Measurements from ENCODE around the gene ZNF423. TPM values are rescaled to one million over a fixed set of nuclear protein-coding genes. Genes with fewer than 3 reads are reported as not detected.

Gene ZNF423
- total and polyA plus RNA-seq, 12 donors = 1.7 to 10.6 (median 5.5) TPM

DNA sequence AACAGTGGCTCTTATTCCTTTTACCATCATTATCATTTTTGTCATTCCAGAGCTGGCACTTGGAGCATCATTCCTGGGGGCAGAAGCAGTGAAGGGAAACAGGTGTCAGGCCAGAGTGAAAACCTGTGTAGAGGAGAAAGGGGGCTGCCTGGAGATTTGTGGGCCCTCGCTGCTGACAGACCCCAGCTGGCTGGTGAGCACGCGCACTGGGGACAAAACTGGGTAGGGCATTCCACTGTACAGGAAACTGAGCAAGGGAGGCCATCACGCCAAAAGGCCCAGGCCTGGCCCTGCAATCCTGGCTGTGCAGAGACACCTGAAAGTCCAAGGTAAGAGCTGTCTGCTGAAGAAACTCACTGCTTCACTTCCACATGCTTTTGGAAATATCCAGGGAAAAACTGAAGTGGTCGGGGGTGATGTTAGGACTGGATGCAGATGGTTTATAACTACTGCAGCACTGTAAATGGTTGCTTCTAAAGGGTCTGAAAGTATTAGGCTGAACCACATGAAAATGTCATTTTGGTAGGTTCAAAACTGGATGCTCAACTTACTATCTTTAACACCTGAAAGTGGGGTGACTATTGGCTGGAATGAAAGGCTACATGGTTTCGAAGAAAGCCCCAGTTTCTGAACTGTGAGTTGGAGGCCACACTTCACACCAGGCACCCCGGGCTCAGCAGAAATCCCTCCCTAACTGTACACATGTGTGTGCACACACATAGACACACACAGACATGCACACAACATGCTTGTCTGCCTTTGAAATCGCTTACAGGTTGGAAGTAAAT lies 257.3 kb downstream of the ZNF423 start:
- Histone ChIP-seq H3K4me3 (no peak overlapping the region), H3K9me3 (replicated peaks in 1 of 3) (no peaks in the 10 kb centered on the region), H3K27ac (no peak overlapping the region), H3K36me3 (replicated peaks in 1 of 2) (no peaks in the 10 kb centered on the region), H3K4me1 (replicated peaks in 1 of 2) (no peaks in the 10 kb centered on the region), H3K27me3 (no peaks in the 10 kb centered on the region)
- intact Hi-C loops (cut with DNase I) = loop anchor here (10.0 kb wide), 1 partner anchor 104 kb away; no protein-coding TSS in a partner anchor
- DNase-seq = peak in 2 of 7 donors; percentile 9 to 18
- TF ChIP-seq POLR2A (IDR thresholded peaks at IDR 0.05) = no peak
- TF ChIP-seq, protein P1, sequence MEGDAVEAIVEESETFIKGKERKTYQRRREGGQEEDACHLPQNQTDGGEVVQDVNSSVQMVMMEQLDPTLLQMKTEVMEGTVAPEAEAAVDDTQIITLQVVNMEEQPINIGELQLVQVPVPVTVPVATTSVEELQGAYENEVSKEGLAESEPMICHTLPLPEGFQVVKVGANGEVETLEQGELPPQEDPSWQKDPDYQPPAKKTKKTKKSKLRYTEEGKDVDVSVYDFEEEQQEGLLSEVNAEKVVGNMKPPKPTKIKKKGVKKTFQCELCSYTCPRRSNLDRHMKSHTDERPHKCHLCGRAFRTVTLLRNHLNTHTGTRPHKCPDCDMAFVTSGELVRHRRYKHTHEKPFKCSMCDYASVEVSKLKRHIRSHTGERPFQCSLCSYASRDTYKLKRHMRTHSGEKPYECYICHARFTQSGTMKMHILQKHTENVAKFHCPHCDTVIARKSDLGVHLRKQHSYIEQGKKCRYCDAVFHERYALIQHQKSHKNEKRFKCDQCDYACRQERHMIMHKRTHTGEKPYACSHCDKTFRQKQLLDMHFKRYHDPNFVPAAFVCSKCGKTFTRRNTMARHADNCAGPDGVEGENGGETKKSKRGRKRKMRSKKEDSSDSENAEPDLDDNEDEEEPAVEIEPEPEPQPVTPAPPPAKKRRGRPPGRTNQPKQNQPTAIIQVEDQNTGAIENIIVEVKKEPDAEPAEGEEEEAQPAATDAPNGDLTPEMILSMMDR (IDR thresholded peaks at IDR 0.05) = no peak
- WGBS, 4 donors = 85 to 92% (median 88%) methylated on average over 8 of the region's 8 CpGs

DNA sequence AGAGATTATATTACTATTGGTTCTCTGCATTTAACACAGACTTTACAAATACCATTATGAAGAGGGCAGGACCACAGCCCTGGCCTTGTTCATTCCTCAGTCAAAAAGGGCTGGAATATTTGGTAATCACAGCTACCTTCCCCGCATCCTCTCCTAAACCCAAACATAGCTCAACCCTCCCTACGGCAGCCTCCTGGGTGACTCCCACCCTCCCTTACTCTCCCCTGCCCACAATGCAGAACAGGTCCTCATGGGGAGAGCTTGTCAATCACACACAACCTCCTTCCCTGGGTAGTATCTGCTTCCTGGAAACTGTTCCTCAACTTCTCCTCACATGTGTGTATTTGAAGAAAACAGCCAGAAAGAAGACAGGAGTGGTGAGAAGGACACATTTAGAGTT lies 258.1 kb downstream of the ZNF423 start:
- no peaks in the 10 kb centered on the region for H3K36me3 ChIP-seq (replicated peaks in 1 of 2)
- DNase-seq = peak in 1 of 7 donors; percentile 20
- H3K4me1 ChIP-seq (replicated peaks in 1 of 2) = no peaks in the 10 kb centered on the region
- H3K9me3 ChIP-seq (replicated peaks in 1 of 3) = no peaks in the 10 kb centered on the region
- intact Hi-C loops (cut with DNase I) = loop anchor here (10.0 kb wide), 1 partner anchor 103 kb away; no protein-coding TSS in a partner anchor
- no peaks in the 10 kb centered on the region for H3K27me3 ChIP-seq
- H3K4me3 ChIP-seq = no peak overlapping the region
- 66 to 96% (median 87%) methylated on average over 2 of the region's 2 CpGs for WGBS, 4 donors
- H3K27ac ChIP-seq = no peak overlapping the region
- no peak for TF ChIP-seq POLR2A (IDR thresholded peaks at IDR 0.05)
- TF ChIP-seq, protein P1 (IDR thresholded peaks at IDR 0.05) = no peak

DNA sequence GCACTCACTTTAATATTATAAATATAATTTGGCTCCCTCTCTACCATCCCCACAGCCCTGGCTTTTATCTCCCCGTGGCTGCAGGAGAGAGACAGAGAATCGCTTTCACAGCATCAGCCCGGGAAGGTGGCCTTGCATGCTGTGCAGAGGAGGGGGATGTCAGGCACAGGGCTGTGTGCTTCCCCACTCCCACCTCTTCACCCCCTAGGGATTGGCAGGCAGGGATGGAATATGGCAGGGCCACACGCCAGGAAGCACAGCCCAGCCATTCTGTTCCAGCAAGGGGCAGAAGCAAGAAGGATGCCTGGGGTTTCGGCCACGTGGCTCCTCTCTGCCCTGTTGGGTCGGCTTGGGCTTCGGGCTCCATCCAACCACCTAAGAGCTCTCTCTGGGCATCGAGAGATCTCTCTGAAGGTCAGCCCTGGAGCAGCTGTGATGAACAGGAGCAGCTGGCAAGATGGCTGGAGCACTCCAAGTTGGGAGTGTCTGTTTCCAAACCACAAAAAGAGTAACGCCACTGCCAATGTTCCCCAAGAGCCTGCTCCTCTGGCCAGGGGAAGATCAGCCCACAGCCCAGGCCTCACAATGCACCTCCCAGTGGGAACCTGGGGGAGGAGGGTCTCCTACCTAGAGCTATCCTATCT lies 259.1 kb downstream of the ZNF423 start:
- no peaks in the 10 kb centered on the region for H3K36me3 ChIP-seq (replicated peaks in 1 of 2)
- H3K4me1 ChIP-seq (replicated peaks in 1 of 2) = no peaks in the 10 kb centered on the region
- H3K4me3 ChIP-seq = no peak overlapping the region
- intact Hi-C loops (cut with DNase I) = loop anchor here (10.0 kb wide), 1 partner anchor 102 kb away; no protein-coding TSS in a partner anchor
- H3K9me3 ChIP-seq (replicated peaks in 1 of 3) = no peaks in the 10 kb centered on the region
- DNase-seq = peak in 3 of 7 donors; percentile 10 to 43 (median 16)
- WGBS, 4 donors = 70 to 77% (median 75%) methylated on average over 4 to 10 of the region's 10 CpGs
- H3K27ac ChIP-seq = peak overlapping the region in 2 of 5 donors; percentile 15 to 35
- TF ChIP-seq POLR2A (IDR thresholded peaks at IDR 0.05) = no peak
- TF ChIP-seq, protein P1 (IDR thresholded peaks at IDR 0.05) = no peak
- no peaks in the 10 kb centered on the region for H3K27me3 ChIP-seq

DNA sequence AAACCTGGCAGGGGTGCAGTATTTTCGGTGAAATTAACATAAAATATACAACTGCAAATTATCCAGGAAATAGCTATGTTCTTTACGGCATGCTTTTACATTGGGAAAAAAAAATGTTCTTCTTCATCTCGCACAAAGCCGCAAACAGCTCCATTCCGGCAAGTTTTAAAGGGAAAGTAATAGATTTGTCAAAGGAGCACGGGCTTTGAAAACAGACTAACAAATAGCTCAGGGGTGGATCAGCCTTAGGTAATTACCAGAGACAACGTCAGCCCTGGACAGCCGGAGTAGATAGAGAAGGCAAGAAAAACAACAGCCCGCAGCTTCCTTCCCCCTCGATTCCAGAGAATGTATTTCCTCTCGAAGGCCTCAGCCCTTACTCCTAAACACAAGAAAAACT lies 259.8 kb downstream of the ZNF423 start:
- Histone ChIP-seq H3K36me3 (replicated peaks in 1 of 2) (no peaks in the 10 kb centered on the region), H3K4me3 (no peak overlapping the region), H3K27ac (peak overlapping the region in 2 of 5 donors; percentile 15 to 35), H3K27me3 (no peaks in the 10 kb centered on the region), H3K9me3 (replicated peaks in 1 of 3) (no peaks in the 10 kb centered on the region), H3K4me1 (replicated peaks in 1 of 2) (no peaks in the 10 kb centered on the region)
- peak in 3 of 7 donors; percentile 14 to 59 (median 21) for DNase-seq
- TF ChIP-seq, protein P1 (IDR thresholded peaks at IDR 0.05) = no peak
- no peak for TF ChIP-seq POLR2A (IDR thresholded peaks at IDR 0.05)
- intact Hi-C loops (cut with DNase I) = loop anchor here (10.0 kb wide), 1 partner anchor 101 kb away; no protein-coding TSS in a partner anchor
- WGBS, 4 donors = 32 to 52% (median 49%) methylated on average over 11 of the region's 11 CpGs
